Measurements from ENCODE around the gene FAM135A. TPM values are rescaled to one million over a fixed set of nuclear protein-coding genes. Genes with fewer than 3 reads are reported as not detected.

The FAM135A gene
- total and polyA plus RNA-seq, 2 of the 4 experiments (the other 2 are of a cell fraction), result 2.2 to 7.9 TPM

GRCh38 chr6:70593118-70593486, 179.8 kb downstream of the FAM135A start:
- in situ Hi-C loops (cut with MboI; ENCODE audit: low sequenced_read_pairs), result no loop called here
- H4K20me1 ChIP-seq (ENCODE audit: insufficient read depth, low read length), result no peaks in the 10 kb centered on the region
- no peak overlapping the region for H2AFZ ChIP-seq (replicated peaks; ENCODE audit: low read length, poor library complexity)
- intact Hi-C loops (cut with micrococcal nuclease), result no loop called here
- no peak overlapping the region for H3K4me3 ChIP-seq (ENCODE audit: insufficient read depth, low read depth, low read length)
- dilution Hi-C loops (cut with HindIII; ENCODE audit: low sequenced_read_pairs, unreplicated experiment), result no loop called here
- TF ChIP-seq MXI1 (IDR thresholded peaks at IDR 0.05; ENCODE audit: borderline replicate concordance, low read depth, low read length), result no peak
- TF ChIP-seq CTCF (conservative IDR thresholded peaks at IDR 0.05; ENCODE audit: low read depth, low read length), result no peak
- no peak for TF ChIP-seq NFE2L2 (IDR thresholded peaks at IDR 0.05; ENCODE audit: low read depth, low read length)
- no peak for TF ChIP-seq MAZ (IDR thresholded peaks at IDR 0.05; ENCODE audit: borderline replicate concordance, low read depth, low read length)
- no peak for TF ChIP-seq CEBPB (IDR thresholded peaks at IDR 0.05; ENCODE audit: low read depth, low read length)
- no peak for TF ChIP-seq ELK1 (IDR thresholded peaks at IDR 0.05; ENCODE audit: borderline replicate concordance, low read depth, low read length)
- no peak for TF ChIP-seq MAFK (IDR thresholded peaks at IDR 0.05; ENCODE audit: low read depth, low read length)
- no peak for TF ChIP-seq SMC3 (IDR thresholded peaks at IDR 0.05; ENCODE audit: low read depth, low read length)
- no peak for TF ChIP-seq RCOR1 (IDR thresholded peaks at IDR 0.05; ENCODE audit: insufficient replicate concordance, low read length)
- no peak for TF ChIP-seq RAD21 (IDR thresholded peaks at IDR 0.05; ENCODE audit: low read length)
- TF ChIP-seq CHD1 (IDR thresholded peaks at IDR 0.05; ENCODE audit: low read depth, low read length), result no peak
- no peak for TF ChIP-seq USF2 (IDR thresholded peaks at IDR 0.05; ENCODE audit: low read depth, low read length)
- no peak for TF ChIP-seq RFX5 (IDR thresholded peaks at IDR 0.05; ENCODE audit: low read depth, low read length)
- no peaks in the 10 kb centered on the region for H3K36me3 ChIP-seq (ENCODE audit: control insufficient read depth, insufficient read depth, low read length)
- CTCF ChIA-PET, result no interaction called here
- no peak overlapping the region for H3K27ac ChIP-seq (ENCODE audit: insufficient read depth, low read length)
- H3K4ac ChIP-seq (ENCODE audit: low read depth, low read length), result no peak overlapping the region
- H3K9me1 ChIP-seq (ENCODE audit: insufficient read depth, low read length), result no peaks in the 10 kb centered on the region
- 76% methylated on average over 3 of the region's 3 CpGs; no CpG with 5 or more reads in 1 of the 2 experiments for WGBS, 2 experiments (ENCODE audit: extremely low coverage in 2 of 2, insufficient read length in 1 of 2)
- no peak overlapping the region for H2BK15ac ChIP-seq (ENCODE audit: low read depth, low read length)
- DNase-seq (no peak), ATAC-seq (ENCODE audit: low read depth) (no peak)
- no peaks in the 10 kb centered on the region for H3K4me1 ChIP-seq (ENCODE audit: control insufficient read depth, insufficient read depth, low read length)
- BruUV-seq (replicated peaks), result no TSS peak
- no peak overlapping the region for H4K91ac ChIP-seq (ENCODE audit: insufficient read depth, low read depth, low read length)
- no peak overlapping the region for H2BK120ac ChIP-seq (ENCODE audit: low read depth, low read length)
- no peaks in the 10 kb centered on the region for H3K27me3 ChIP-seq (ENCODE audit: control insufficient read depth, insufficient read depth, low read length)
- H2BK20ac ChIP-seq (ENCODE audit: low read depth, low read length), result no peak overlapping the region
- H3K14ac ChIP-seq (replicated peaks; ENCODE audit: low read depth, low read length), result no peak overlapping the region
- H3K4me2 ChIP-seq (ENCODE audit: low read depth, low read length), result no peak overlapping the region
- H4K5ac ChIP-seq (ENCODE audit: low read depth, low read length), result no peak overlapping the region
- H3K56ac ChIP-seq (ENCODE audit: extremely low read depth, insufficient read depth, low read length), result no peak overlapping the region
- no peak overlapping the region for H2AK5ac ChIP-seq (ENCODE audit: low read depth, low read length)
- no peaks in the 10 kb centered on the region for H3K9me3 ChIP-seq (ENCODE audit: control insufficient read depth, insufficient read depth, low read length)
- H3K18ac ChIP-seq (ENCODE audit: low read depth, low read length), result no peak overlapping the region
- H2AK9ac ChIP-seq (replicated peaks; ENCODE audit: low read depth, low read length, poor library complexity), result no peak overlapping the region
- H3K79me1 ChIP-seq (ENCODE audit: low read depth in 1 of 2, low read length in 2 of 2), result no peaks in the 10 kb centered on the region
- no peak overlapping the region for H4K8ac ChIP-seq (ENCODE audit: low read depth in 2 of 2, low read length in 2 of 2)
- no peak overlapping the region for H2BK5ac ChIP-seq (ENCODE audit: low read depth, low read length, poor library complexity, severe bottlenecking)
- H3K9ac ChIP-seq (ENCODE audit: low read depth, low read length), result no peak overlapping the region
- H3K23ac ChIP-seq (ENCODE audit: low read depth, low read length), result no peak overlapping the region
- POLR2A ChIA-PET (ENCODE audit: unreplicated experiment), result no interaction called here

Data from IMR-90 (cell line).